ENCODE results near the gene ABI3.
"Not testable (repeated sequence)": the region's sequence is repeated elsewhere in the genome, so short reads cannot be mapped to it uniquely, and the experiment has no call there.

ABI3 gene

DNA sequence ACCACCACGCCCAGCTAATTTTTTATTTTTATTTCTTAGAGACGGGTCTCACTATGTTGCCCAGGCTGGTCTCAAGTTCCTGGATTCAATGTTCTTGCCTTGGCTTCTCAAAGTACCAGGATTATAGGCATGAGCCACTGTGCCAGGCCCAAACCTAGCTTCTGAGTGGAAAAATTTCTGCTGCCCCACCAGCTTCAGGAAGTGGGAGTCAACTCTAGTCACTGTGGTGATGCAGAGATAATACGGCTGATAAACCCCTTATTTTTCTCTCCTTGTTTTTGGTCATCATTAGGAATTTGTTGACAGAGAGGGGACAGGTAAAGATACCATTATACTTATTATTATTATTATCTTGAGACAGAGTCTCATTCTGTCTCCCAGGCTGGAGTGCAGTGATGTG is 47.9 kb downstream of the ABI3 start:
- no peak for DNase-seq

DNA sequence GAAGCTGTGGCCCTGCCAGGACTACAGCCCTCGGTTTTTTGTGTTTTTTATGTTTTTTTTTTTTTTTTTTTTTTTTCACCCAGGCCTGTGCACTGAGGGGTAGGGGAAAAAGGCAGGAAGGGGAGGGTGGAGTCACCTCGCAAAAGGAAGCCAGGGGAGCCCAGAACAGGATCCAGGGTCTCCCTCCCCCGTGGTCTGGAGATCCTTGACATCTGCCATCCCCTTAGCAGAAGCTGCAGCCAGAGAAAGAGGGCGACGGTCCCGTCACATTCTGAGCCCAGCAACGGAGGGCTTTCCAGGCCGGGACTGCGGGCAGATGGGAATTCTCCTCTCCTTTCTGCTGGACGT is 49.1 kb downstream of the ABI3 start:
- no peak for DNase-seq

- no peak for DNase-seq
These were observed 49.7 kb downstream of the ABI3 start for GRCh38 chr17:49260011-49260816.

GRCh38 chr17:49260817-49261291 is 50.3 kb downstream of the ABI3 start:
- no peak for DNase-seq

- not testable (repeated sequence) for DNase-seq
These were observed 51.0 kb downstream of the ABI3 start for GRCh38 chr17:49261540-49261939.

DNA sequence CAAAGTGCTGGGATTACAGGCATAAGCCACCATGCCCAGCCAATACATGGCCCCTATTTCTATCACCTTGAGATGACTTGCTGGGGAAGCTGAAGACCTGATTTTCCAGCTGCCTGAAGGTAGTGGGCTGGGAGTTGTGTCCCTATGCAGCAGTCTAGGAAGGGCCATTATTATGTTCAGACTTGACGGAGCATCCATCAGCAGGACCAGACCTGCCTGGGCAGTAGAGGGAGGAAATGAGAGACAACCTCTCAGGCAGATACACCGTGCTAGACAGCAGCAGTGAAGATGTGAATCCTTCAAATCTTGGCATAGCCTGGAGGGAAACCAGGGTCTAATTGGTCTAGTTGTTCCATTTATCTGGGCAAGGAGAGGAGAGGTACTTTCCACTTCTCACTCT is 55.7 kb downstream of the ABI3 start:
- no peak for DNase-seq

DNA sequence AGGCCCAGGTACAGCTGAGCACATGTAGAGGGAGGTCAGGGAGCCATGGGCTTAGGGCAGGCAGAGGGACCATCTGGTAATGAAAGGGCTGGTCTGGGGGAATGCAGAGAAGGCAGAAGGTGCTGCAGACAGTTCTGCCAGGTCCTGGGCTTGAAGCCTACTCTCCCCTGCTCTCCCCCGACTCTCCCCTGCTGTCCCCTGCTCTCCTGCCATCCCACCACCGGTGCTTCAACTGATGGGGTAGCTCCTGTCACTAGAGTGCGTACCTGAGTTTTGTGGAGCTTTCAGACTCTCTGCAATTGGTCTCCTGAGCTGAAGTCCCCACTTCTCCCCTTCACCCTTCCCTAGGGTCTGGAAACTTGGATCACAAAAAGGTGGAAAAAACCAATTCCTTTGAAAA is 57.4 kb downstream of the ABI3 start:
- no peak for DNase-seq

DNA sequence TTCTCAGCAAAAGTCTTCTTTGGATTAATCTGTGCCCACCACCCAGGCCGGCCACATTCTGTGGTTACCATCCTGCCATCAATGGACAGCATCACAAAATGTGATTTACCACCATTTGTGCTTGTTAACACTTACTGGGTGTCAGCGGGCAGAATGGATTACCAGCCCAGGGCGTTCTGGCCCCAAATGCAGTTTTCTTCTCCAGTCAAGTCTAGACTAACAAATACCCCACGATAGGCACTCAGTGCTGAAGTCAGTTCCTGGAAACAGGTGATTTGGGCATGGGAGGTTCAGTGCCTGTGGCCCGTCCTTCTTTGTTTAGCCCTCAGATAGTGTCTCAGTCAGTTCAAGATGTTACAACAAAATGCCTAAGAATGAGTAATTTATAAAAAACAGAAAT is 58.8 kb downstream of the ABI3 start:
- no peak for DNase-seq
